HepG2 (cell line): ENCODE results near the gene PLCD4. TPM values are rescaled to one million over a fixed set of nuclear protein-coding genes. Genes with fewer than 3 reads are reported as not detected.

Source experiments
- CHD2 ChIP-seq: IDR thresholded peaks from 2 replicates; pipeline ENCODE4 v1.6.1; 2011; ENCODE audit warnings: low read depth, low read length, improper control_type of control experiment
- DNMT3B ChIP-seq: conservative IDR thresholded peaks from 2 replicates; pipeline ENCODE4 v1.6.1; 2016; ENCODE audit warnings: missing biosample characterization, control low read depth
- EHMT2 ChIP-seq: fragments of 200-600 bp; sonication (generic); IDR thresholded peaks from 2 replicates; pipeline ENCODE4 v1.7.0; 2017; ENCODE audit warnings: antibody characterized with exemption, low read depth, low read length, borderline replicate concordance
- FOXC1 ChIP-seq: sonication (generic); formaldehyde crosslinking; IDR thresholded peaks from 2 replicates; pipeline ENCODE4 v1.8.0; 2022; ENCODE audit warnings: mild to moderate bottlenecking, missing genetic modification reagents, borderline replicate concordance
- GATAD1 ChIP-seq: IDR thresholded peaks from 2 replicates; pipeline ENCODE4 v1.6.1; 2016; ENCODE audit warnings: missing genetic modification reagents, missing compliant biosample characterization
- GFI1 ChIP-seq: sonication (generic); formaldehyde crosslinking; IDR thresholded peaks from 2 replicates; pipeline ENCODE4 v1.5.0; 2020; ENCODE audit warnings: missing genetic modification reagents, mild to moderate bottlenecking, borderline replicate concordance
- GLI4 ChIP-seq: sonication (generic); formaldehyde crosslinking; IDR thresholded peaks from 2 replicates; pipeline ENCODE4 v1.5.1; 2020; ENCODE audit warnings: missing genetic modification reagents, mild to moderate bottlenecking, moderate library complexity, borderline replicate concordance
- HNRNPK ChIP-seq: fragments of 200-400 bp; formaldehyde crosslinking; IDR thresholded peaks from 2 replicates; pipeline ENCODE4 v1.6.1; 2018; ENCODE audit warnings: low read length, low read depth, moderate library complexity, mild to moderate bottlenecking; ENCODE audit not compliant: poor library complexity, severe bottlenecking
- IRF2 ChIP-seq: IDR thresholded peaks from 2 replicates; pipeline ENCODE4 v1.6.1; 2018; ENCODE audit warnings: missing genetic modification reagents, missing compliant biosample characterization
- IRX3 ChIP-seq: sonication (generic); formaldehyde crosslinking; IDR thresholded peaks from 2 replicates; pipeline ENCODE4 v1.8.1; 2023; ENCODE audit warnings: mild to moderate bottlenecking, low read depth, missing genetic modification reagents, borderline replicate concordance
- JARID2 ChIP-seq: sonication (generic); formaldehyde crosslinking; IDR thresholded peaks from 2 replicates; pipeline ENCODE4 v1.8.1; 2023; ENCODE audit warnings: missing genetic modification reagents, inconsistent platforms; ENCODE audit not compliant: insufficient replicate concordance
- NCOA5 ChIP-seq: sonication (generic); formaldehyde crosslinking; IDR thresholded peaks from 2 replicates; pipeline ENCODE4 v1.4.0; 2020; ENCODE audit warnings: missing genetic modification reagents
- NFKB2 ChIP-seq: sonication (generic); formaldehyde crosslinking; IDR thresholded peaks from 2 replicates; pipeline ENCODE4 v1.4.0; 2020; ENCODE audit warnings: missing genetic modification reagents, borderline replicate concordance
- NKX3-1 ChIP-seq: sonication (generic); formaldehyde crosslinking; IDR thresholded peaks from 2 replicates; pipeline ENCODE4 v1.5.0; 2020; ENCODE audit warnings: missing genetic modification reagents
- REL ChIP-seq: sonication (generic); formaldehyde crosslinking; conservative IDR thresholded peaks from 2 replicates; pipeline ENCODE4 v1.8.0; 2022; ENCODE audit warnings: mild to moderate bottlenecking, missing genetic modification reagents, moderate library complexity
- SIX4 ChIP-seq: sonication (generic); formaldehyde crosslinking; IDR thresholded peaks from 2 replicates; pipeline ENCODE4 v1.4.0; 2020; ENCODE audit warnings: missing genetic modification reagents
- SMARCE1 ChIP-seq: fragments of 450-650 bp; IDR thresholded peaks from 2 replicates; pipeline ENCODE4 v1.6.1; 2017; ENCODE audit warnings: borderline replicate concordance
- TBX2 ChIP-seq: sonication (generic); formaldehyde crosslinking; IDR thresholded peaks from 2 replicates; pipeline ENCODE4 v1.5.0; 2020; ENCODE audit warnings: missing genetic modification reagents, mild to moderate bottlenecking, borderline replicate concordance
- TFDP1 ChIP-seq: IDR thresholded peaks from 2 replicates; pipeline ENCODE4 v1.6.1; 2016; ENCODE audit warnings: missing compliant biosample characterization, missing genetic modification reagents, borderline replicate concordance
- THYN1 ChIP-seq: sonication (generic); formaldehyde crosslinking; IDR thresholded peaks from 2 replicates; pipeline ENCODE4 v1.8.1; 2023; ENCODE audit warnings: low read depth, mild to moderate bottlenecking, moderate library complexity, missing genetic modification reagents, borderline replicate concordance
- YEATS2 ChIP-seq: sonication (generic); formaldehyde crosslinking; IDR thresholded peaks from 2 replicates; pipeline ENCODE4 v1.4.0; 2020; ENCODE audit warnings: missing genetic modification reagents, borderline replicate concordance
- ZBTB38 ChIP-seq: sonication (generic); formaldehyde crosslinking; IDR thresholded peaks from 2 replicates; pipeline ENCODE4 v1.5.1; 2020; ENCODE audit warnings: mild to moderate bottlenecking, missing genetic modification reagents
- ZNF121 ChIP-seq: sonication (generic); formaldehyde crosslinking; IDR thresholded peaks from 2 replicates; pipeline ENCODE4 v1.5.0; 2020; ENCODE audit warnings: mild to moderate bottlenecking, missing genetic modification reagents
- ZNF20 ChIP-seq: sonication (generic); formaldehyde crosslinking; IDR thresholded peaks from 2 replicates; pipeline ENCODE4 v1.4.0; 2020; ENCODE audit warnings: mild to moderate bottlenecking, moderate library complexity, missing genetic modification reagents
- ZNF225 ChIP-seq: sonication (generic); formaldehyde crosslinking; IDR thresholded peaks from 2 replicates; pipeline ENCODE4 v1.4.0; 2020; ENCODE audit warnings: mild to moderate bottlenecking, missing genetic modification reagents
- ZNF446 ChIP-seq: sonication (generic); formaldehyde crosslinking; IDR thresholded peaks from 2 replicates; pipeline ENCODE4 v1.5.0; 2020; ENCODE audit warnings: mild to moderate bottlenecking, missing genetic modification reagents
- ZNF460 ChIP-seq: sonication (generic); formaldehyde crosslinking; IDR thresholded peaks from 2 replicates; pipeline ENCODE4 v1.5.1; 2020; ENCODE audit warnings: missing genetic modification reagents, mild to moderate bottlenecking, borderline replicate concordance
- ZNF75D ChIP-seq: sonication (generic); formaldehyde crosslinking; IDR thresholded peaks from 2 replicates; pipeline ENCODE4 v1.8.1; 2023; ENCODE audit warnings: missing genetic modification reagents, mild to moderate bottlenecking, borderline replicate concordance
- ZNF766 ChIP-seq: sonication (generic); formaldehyde crosslinking; IDR thresholded peaks from 2 replicates; pipeline ENCODE4 v1.5.0; 2020; ENCODE audit warnings: missing genetic modification reagents, borderline replicate concordance
- polyA plus RNA-seq, 8 experiments: library from polyadenylated mRNA; depleted of rRNA in 3 of 8; stranded (reverse) in 7 of 8; unstranded in 1 of 8; fragments of >200 nt; fragmentation: Illumina TruSeq in 4 of 8; extraction: Trizol in 4 of 8; gene quantifications; 2 replicates each; pipeline versions ENCODE4 v1.2.1 to v1.2.3, GENCODE V29; 2011 to 2016; ENCODE audit warnings: low read depth in 4 of 8, missing spikeins in 1 of 8, mixed read lengths in 1 of 8; ENCODE audit not compliant: insufficient read depth in 1 of 8
- total RNA-seq, 5 experiments: library from RNA; depleted of rRNA; stranded (reverse); fragments of >200 nt; fragmentation: Illumina TruSeq; extraction: Trizol; gene quantifications; 2 replicates each; pipeline ENCODE4 v1.2.3, GENCODE V29; 2016; ENCODE audit warnings: low read depth in 1 of 5
- TF ChIP-seq, protein P1 (sequence below): sonication (generic); formaldehyde crosslinking; IDR thresholded peaks from 2 replicates; pipeline ENCODE4 v1.4.0; 2020; ENCODE audit warnings: low read depth, mild to moderate bottlenecking, missing genetic modification reagents

The PLCD4 gene
- total and polyA plus RNA-seq, 2 of the 13 experiments (the other 11 are each of a cell fraction or from before 2014, with no cell fraction given), result 0.26 TPM; not detected in 1

GRCh38 chr2:218568190-218569037 is 39.3 kb upstream of the PLCD4 start, which contains the start of the genes CNOT9 and USP37 (continued):
- TF ChIP-seq JARID2 (no peak), TBX2 (CRISPR knock-in tag) (peak; percentile 96), THYN1 (CRISPR knock-in tag) (0 out of 2 replicates have a peak, but pooled peaks have one; percentile 80), ZNF225 (CRISPR knock-in tag) (peak; percentile 27; the same call in 1 of the 2 replicates), SIX4 (peak; percentile 43; the same call in 1 of the 2 replicates), TFDP1 (CRISPR knock-in tag) (peak; percentile 99), SMARCE1 (no peak), GATAD1 (CRISPR knock-in tag) (peak; percentile 80), FOXC1 (CRISPR knock-in tag) (peak; percentile 93), ZNF460 (no peak), GFI1 (CRISPR knock-in tag) (peak; percentile 91), NKX3-1 (CRISPR knock-in tag) (peak; percentile 93), REL (peak; percentile 92; the same call in 1 of the 2 replicates), YEATS2 (CRISPR knock-in tag) (peak; percentile 90), EHMT2 (no peak; the same call in 1 of the 2 replicates), HNRNPK (peak; percentile 79), NCOA5 (CRISPR knock-in tag) (no peak), ZNF446 (CRISPR knock-in tag) (peak; percentile 86), CHD2 (peak; percentile 67), ZNF75D (CRISPR knock-in tag) (peak; percentile 74; the same call in 1 of the 2 replicates), ZBTB38 (peak; percentile 79), DNMT3B (CRISPR knock-in tag) (peak; percentile 76), NFKB2 (peak; percentile 96), IRX3 (CRISPR knock-in tag) (peak; percentile 98), IRF2 (CRISPR knock-in tag) (peak; percentile 74), ZNF121 (peak; percentile 34; the same call in 1 of the 2 replicates), ZNF20 (peak; percentile 76; the same call in 1 of the 2 replicates), GLI4 (CRISPR knock-in tag) (peak; percentile 28; the same call in 1 of the 2 replicates), ZNF766 (CRISPR knock-in tag) (peak; percentile 94)
- TF ChIP-seq, protein P1, sequence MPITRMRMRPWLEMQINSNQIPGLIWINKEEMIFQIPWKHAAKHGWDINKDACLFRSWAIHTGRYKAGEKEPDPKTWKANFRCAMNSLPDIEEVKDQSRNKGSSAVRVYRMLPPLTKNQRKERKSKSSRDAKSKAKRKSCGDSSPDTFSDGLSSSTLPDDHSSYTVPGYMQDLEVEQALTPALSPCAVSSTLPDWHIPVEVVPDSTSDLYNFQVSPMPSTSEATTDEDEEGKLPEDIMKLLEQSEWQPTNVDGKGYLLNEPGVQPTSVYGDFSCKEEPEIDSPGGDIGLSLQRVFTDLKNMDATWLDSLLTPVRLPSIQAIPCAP (CRISPR knock-in tag), result no peak
